Mesendoderm (in vitro differentiated cells): Measurements from ENCODE around the gene PDE1C.
A peak's percentile ranks its signal among the peaks of the same experiment; 100 is the strongest.

Experiments
- DNase-seq: peaks from one replicate; pipeline ENCODE4 v3.0.0; 2013
- H2AK5ac ChIP-seq: 2 replicates; pipeline ENCODE4 v1.6.1; 2013; ENCODE audit warnings: low read length, inconsistent platforms
- H2BK120ac ChIP-seq: 2 replicates; pipeline ENCODE4 v1.6.1; 2013; ENCODE audit warnings: low read depth, mild to moderate bottlenecking, low read length, moderate library complexity, mixed read lengths
- H2BK15ac ChIP-seq: replicated peaks from 2 replicates; pipeline ENCODE4 v1.6.1; 2013; ENCODE audit warnings: low read depth, mild to moderate bottlenecking, moderate library complexity
- H2BK5ac ChIP-seq: 2 replicates; pipeline ENCODE4 v1.6.1; 2013; ENCODE audit warnings: low read length, inconsistent platforms
- H3K18ac ChIP-seq: 2 replicates; pipeline ENCODE4 v1.6.1; 2013; ENCODE audit warnings: mild to moderate bottlenecking, low read length, mixed read lengths
- H3K23ac ChIP-seq: one replicate; pipeline ENCODE4 v1.6.1; 2013; ENCODE audit warnings: low read length
- H3K27ac ChIP-seq: 2 replicates; pipeline ENCODE4 v1.5.1; 2013; ENCODE audit warnings: low read depth, mild to moderate bottlenecking, inconsistent platforms, low read length, moderate library complexity
- H3K27me3 ChIP-seq: 2 replicates; pipeline ENCODE4 v1.6.1; 2013; ENCODE audit warnings: low read length, control low read depth, mild to moderate bottlenecking, inconsistent platforms; ENCODE audit not compliant: insufficient read depth, poor library complexity
- H3K36me3 ChIP-seq: 2 replicates; pipeline ENCODE4 v1.6.1; 2013; ENCODE audit warnings: low read length, inconsistent platforms; ENCODE audit not compliant: control insufficient read depth, insufficient read depth
- H3K4ac ChIP-seq: one replicate; pipeline ENCODE4 v1.6.1; 2013; ENCODE audit warnings: low read depth, mild to moderate bottlenecking, low read length, moderate library complexity
- H3K4me1 ChIP-seq: 2 replicates; pipeline ENCODE4 v1.6.1; 2013; ENCODE audit warnings: low read depth, low read length, inconsistent platforms; ENCODE audit not compliant: control insufficient read depth
- H3K4me2 ChIP-seq: 2 replicates; pipeline ENCODE4 v1.6.1; 2013; ENCODE audit warnings: low read length
- H3K4me3 ChIP-seq: 2 replicates; pipeline ENCODE4 v1.5.1; 2013; ENCODE audit warnings: mild to moderate bottlenecking, low read length
- H3K56ac ChIP-seq: one replicate; pipeline ENCODE4 v1.6.1; 2013; ENCODE audit warnings: low read length
- H3K79me1 ChIP-seq: 2 replicates; pipeline ENCODE4 v1.6.1; 2013; ENCODE audit warnings: low read length, inconsistent platforms
- H3K79me2 ChIP-seq: 2 replicates; pipeline ENCODE4 v1.6.1; 2013; ENCODE audit warnings: mild to moderate bottlenecking, low read length; ENCODE audit not compliant: control insufficient read depth, insufficient read depth
- H3K9ac ChIP-seq: 2 replicates; pipeline ENCODE4 v1.6.1; 2013; ENCODE audit warnings: low read length, inconsistent platforms
- H4K5ac ChIP-seq: one replicate; pipeline ENCODE4 v1.6.1; 2013; ENCODE audit warnings: low read length
- H4K8ac ChIP-seq: one replicate; pipeline ENCODE4 v1.6.1; 2013; ENCODE audit warnings: low read depth, mild to moderate bottlenecking, control low read depth, low read length, moderate library complexity
- WGBS: extraction: QIAGEN DNeasy Blood & Tissue Kit; methylation state at CpG from one replicate; pipeline ENCODE4 v1.1.7; 2013; ENCODE audit warnings: low lambda C conversion rate, missing lambda C conversion rate; ENCODE audit not compliant: insufficient coverage; ENCODE audit errors: extremely low coverage; 5-methylcytosine and 5-hydroxymethylcytosine counted together

Gene PDE1C

GRCh38 chr7:31707089-31707488 lies 363.1 kb downstream of the PDE1C start:
- H3K79me1 ChIP-seq = no peaks in the 10 kb centered on the region
- no peak overlapping the region for H3K4me3 ChIP-seq
- no peak overlapping the region for H2AK5ac ChIP-seq
- no peak overlapping the region for H3K4me2 ChIP-seq
- no peak overlapping the region for H3K56ac ChIP-seq
- WGBS = no CpG with 5 or more reads among the region's 5 CpGs
- H3K27ac ChIP-seq = no peak overlapping the region
- no peak overlapping the region for H3K23ac ChIP-seq
- no peaks in the 10 kb centered on the region for H3K79me2 ChIP-seq
- no peak overlapping the region for H3K4ac ChIP-seq
- no peak overlapping the region for H2BK15ac ChIP-seq
- no peak overlapping the region for H4K8ac ChIP-seq
- H2BK5ac ChIP-seq = no peak overlapping the region
- no peak overlapping the region for H2BK120ac ChIP-seq
- peaks cover 7% of the 10 kb centered on the region for H3K4me1 ChIP-seq
- H3K27me3 ChIP-seq = no peaks in the 10 kb centered on the region
- peak; percentile 29 for DNase-seq
- no peak overlapping the region for H4K5ac ChIP-seq
- no peak overlapping the region for H3K9ac ChIP-seq
- no peak overlapping the region for H3K18ac ChIP-seq
- H3K36me3 ChIP-seq = no peaks in the 10 kb centered on the region

GRCh38 chr7:31705377-31705776 lies 364.8 kb downstream of the PDE1C start:
- no peak overlapping the region for H3K4me3 ChIP-seq
- DNase-seq = no peak
- no peaks in the 10 kb centered on the region for H3K79me2 ChIP-seq
- no CpG with 5 or more reads among the region's 3 CpGs for WGBS
- H3K36me3 ChIP-seq = no peaks in the 10 kb centered on the region
- H4K5ac ChIP-seq = no peak overlapping the region
- no peaks in the 10 kb centered on the region for H3K27me3 ChIP-seq
- H2BK5ac ChIP-seq = no peak overlapping the region
- H4K8ac ChIP-seq = no peak overlapping the region
- peaks cover 7% of the 10 kb centered on the region for H3K4me1 ChIP-seq
- no peak overlapping the region for H2BK15ac ChIP-seq
- H3K18ac ChIP-seq = no peak overlapping the region
- H3K23ac ChIP-seq = no peak overlapping the region
- H3K4ac ChIP-seq = no peak overlapping the region
- H2AK5ac ChIP-seq = no peak overlapping the region
- H3K4me2 ChIP-seq = no peak overlapping the region
- H2BK120ac ChIP-seq = no peak overlapping the region
- no peaks in the 10 kb centered on the region for H3K79me1 ChIP-seq
- no peak overlapping the region for H3K56ac ChIP-seq
- H3K9ac ChIP-seq = no peak overlapping the region
- no peak overlapping the region for H3K27ac ChIP-seq

- Histone ChIP-seq H3K4me1 (peaks cover 3% of the 10 kb centered on the region), H3K4me2 (no peak overlapping the region), H3K9ac (no peak overlapping the region), H3K79me2 (no peaks in the 10 kb centered on the region), H4K8ac (no peak overlapping the region), H3K4ac (no peak overlapping the region), H3K27ac (no peak overlapping the region), H3K36me3 (no peaks in the 10 kb centered on the region), H3K4me3 (no peak overlapping the region), H3K56ac (no peak overlapping the region), H3K27me3 (no peaks in the 10 kb centered on the region), H3K23ac (no peak overlapping the region), H2BK120ac (no peak overlapping the region), H2AK5ac (no peak overlapping the region), H2BK5ac (no peak overlapping the region), H3K79me1 (no peaks in the 10 kb centered on the region), H2BK15ac (no peak overlapping the region), H4K5ac (no peak overlapping the region), H3K18ac (no peak overlapping the region)
- DNase-seq = no peak
- WGBS = no CpG with 5 or more reads among the region's 3 CpGs
Observed at GRCh38 chr7:31702354-31702753, 367.9 kb downstream of the PDE1C start.
